ENCODE data around the gene YARS1. TPM values are rescaled to one million over a fixed set of nuclear protein-coding genes. Genes with fewer than 3 reads are reported as not detected.

Gene YARS1
- 10 to 100 TPM; 29.1 to 54.1 (median 46.0) TPM for total RNA-seq

DNA sequence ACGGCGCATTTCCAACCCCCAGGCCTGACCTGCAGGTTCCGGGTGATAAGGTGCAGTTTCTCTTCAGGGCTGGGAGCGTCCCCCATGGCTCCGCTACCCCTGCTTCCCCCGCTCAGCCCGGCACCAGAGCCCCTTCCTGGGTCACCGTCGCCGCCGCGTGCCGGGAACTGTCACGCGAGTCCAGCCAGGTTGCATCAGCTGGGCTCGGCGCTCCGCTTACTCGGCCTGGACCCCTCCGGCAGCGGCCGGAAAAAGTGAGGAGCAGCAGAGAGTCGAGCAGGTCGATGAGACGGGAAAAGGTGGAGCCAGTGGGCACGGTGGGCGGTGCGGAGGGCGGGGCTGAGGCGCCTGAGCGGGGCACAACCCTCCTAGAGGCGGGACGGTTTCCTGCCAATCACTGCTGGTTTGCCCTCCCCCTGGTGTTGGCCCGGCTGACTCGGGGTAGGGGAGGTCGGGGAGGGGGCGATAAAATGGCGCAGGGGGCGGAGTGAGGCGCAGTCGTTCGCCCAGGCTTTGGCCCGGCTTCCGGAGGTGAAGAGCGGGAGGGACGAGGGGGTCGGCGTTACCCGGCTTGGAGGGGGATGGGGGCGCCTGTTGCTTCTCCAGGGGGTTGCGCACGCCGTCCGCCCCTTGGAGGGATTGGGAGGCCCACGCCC is at the start of gene YARS1, which contains the start of gene S100PBP:
TSS of gene YARS1 (minus strand) at position 200 of the 656 bp plus-strand sequence. CDS start at position 86, 114 bp downstream.
TSS of gene S100PBP (plus strand) at position 495 of the 656 bp plus-strand sequence. CDS start 8,447 bp downstream, outside the sequence.
- Histone ChIP-seq H3K27me3 (no peaks in the 10 kb centered on the region), H3K27ac (peak within 1 kb of the TSS; percentile 85 to 97 (median 95)), H3K4me1 (peaks cover 0 to 79% (median 20%) of the 10 kb centered on the region in 3 donors), H3K4me3 (peak within 1 kb of the TSS; percentile 70 to 83), H3K9me3 (no peaks in the 10 kb centered on the region), H3K36me3 (no peaks in the 10 kb centered on the region)
- 0% methylated on average over 11 of the region's 55 CpGs; no CpG with 5 or more reads in 1 of the 2 donors for WGBS, 2 donors (ENCODE audit: low coverage in 1 of 2)
- ATAC-seq, result peak; percentile 97
- TF ChIP-seq POLR2A (IDR thresholded peaks at IDR 0.05) (peak; percentile 45), POLR2AphosphoS5 (IDR thresholded peaks at IDR 0.05) (peak; percentile 96), EP300 (IDR thresholded peaks at IDR 0.05) (no peak)
- TF ChIP-seq, protein P1, sequence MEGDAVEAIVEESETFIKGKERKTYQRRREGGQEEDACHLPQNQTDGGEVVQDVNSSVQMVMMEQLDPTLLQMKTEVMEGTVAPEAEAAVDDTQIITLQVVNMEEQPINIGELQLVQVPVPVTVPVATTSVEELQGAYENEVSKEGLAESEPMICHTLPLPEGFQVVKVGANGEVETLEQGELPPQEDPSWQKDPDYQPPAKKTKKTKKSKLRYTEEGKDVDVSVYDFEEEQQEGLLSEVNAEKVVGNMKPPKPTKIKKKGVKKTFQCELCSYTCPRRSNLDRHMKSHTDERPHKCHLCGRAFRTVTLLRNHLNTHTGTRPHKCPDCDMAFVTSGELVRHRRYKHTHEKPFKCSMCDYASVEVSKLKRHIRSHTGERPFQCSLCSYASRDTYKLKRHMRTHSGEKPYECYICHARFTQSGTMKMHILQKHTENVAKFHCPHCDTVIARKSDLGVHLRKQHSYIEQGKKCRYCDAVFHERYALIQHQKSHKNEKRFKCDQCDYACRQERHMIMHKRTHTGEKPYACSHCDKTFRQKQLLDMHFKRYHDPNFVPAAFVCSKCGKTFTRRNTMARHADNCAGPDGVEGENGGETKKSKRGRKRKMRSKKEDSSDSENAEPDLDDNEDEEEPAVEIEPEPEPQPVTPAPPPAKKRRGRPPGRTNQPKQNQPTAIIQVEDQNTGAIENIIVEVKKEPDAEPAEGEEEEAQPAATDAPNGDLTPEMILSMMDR (IDR thresholded peaks at IDR 0.05), result peak in 2 of 4 experiments; percentile 44 to 56

DNA sequence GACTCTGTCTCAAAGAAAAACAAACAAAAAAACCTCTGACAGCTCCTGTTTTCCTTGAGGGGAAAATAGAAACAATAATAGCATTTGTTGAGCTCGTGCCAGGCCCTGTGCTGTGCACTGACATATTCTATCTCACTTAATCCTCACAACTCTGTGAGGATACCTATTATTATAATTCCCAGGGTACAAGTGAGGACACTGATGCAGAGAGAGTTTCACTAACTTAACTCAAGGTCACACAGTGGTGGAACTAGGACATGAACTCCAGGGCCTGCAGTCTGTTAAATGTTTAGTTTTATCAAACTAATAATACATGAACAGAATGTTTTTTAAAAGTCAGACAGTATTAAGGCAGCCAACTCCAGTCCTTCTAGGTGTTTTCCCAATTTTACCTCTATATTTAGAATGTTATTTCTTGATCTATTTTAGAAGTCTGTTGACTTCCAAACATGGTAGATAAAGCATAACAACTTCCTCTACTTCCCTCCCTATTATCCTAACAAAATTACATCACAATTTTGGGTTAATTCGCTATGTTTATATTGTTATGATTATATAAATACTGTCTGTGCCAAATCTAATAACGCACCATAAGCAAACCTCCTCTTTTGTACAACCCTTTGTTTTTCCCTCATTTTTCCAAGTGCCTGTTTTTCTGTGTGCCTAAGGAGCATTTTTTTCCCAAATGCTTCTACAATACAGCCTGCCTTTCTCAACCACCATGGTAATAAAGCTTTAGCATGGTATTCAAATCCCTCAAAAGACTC is 48.7 kb upstream of the YARS1 start:
- peaks cover 0 to 42% of the 10 kb centered on the region in 2 donors for H3K36me3 ChIP-seq
- peaks cover 7% of the 10 kb centered on the region for H3K27me3 ChIP-seq
- peaks cover 4 to 65% (median 18%) of the 10 kb centered on the region in 3 donors for H3K4me1 ChIP-seq
- 23 to 44% methylated on average over 3 of the region's 3 CpGs for WGBS, 2 donors (ENCODE audit: low coverage in 1 of 2)
- no peaks in the 10 kb centered on the region for H3K9me3 ChIP-seq
- H3K4me3 ChIP-seq, result no peak overlapping the region
- peak overlapping the region; percentile 15 to 41 (median 32) for H3K27ac ChIP-seq
- no peak for TF ChIP-seq EP300 (IDR thresholded peaks at IDR 0.05)
- TF ChIP-seq, protein P1 (IDR thresholded peaks at IDR 0.05), result no peak
- no peak for TF ChIP-seq POLR2A (IDR thresholded peaks at IDR 0.05)
- TF ChIP-seq POLR2AphosphoS5 (IDR thresholded peaks at IDR 0.05), result no peak
- no peak for ATAC-seq

DNA sequence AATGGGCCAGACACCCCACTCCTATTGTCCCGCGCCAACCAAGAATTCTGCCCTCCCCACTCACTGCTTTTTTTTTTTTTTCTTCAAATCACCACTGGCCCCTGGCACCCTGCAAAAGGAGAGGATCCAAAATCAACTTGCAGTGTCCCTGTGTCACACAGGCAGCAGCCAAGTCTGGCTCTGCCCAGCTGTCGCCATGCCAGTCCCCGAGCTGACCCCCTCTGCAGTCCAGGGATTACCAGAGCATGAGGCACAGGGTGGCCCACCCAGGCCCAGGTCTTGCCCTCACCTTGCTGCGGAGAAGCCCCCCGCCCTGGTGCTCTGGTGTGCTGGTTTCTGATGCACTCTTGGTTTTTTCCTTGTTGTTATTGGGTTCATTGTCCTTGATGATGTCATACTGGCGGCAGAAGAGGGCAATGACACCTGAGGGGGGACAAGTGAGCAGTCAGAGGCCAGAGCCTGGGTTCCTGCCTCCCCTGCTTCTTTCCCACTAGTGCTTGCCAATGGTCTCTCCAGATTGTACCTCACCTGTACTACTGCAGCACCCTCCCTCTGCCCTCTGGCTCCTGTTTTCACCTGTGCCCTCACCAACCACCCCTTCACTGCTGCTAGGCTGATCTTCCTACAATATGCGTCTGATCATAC is 47.3 kb upstream of the YARS1 start:
- Histone ChIP-seq H3K27me3 (no peaks in the 10 kb centered on the region), H3K27ac (peak overlapping the region in 1 of 4 donors; percentile 41), H3K9me3 (no peaks in the 10 kb centered on the region), H3K4me1 (peaks cover 4 to 55% (median 10%) of the 10 kb centered on the region in 3 donors), H3K4me3 (no peak overlapping the region), H3K36me3 (peaks cover 0 to 44% of the 10 kb centered on the region in 2 donors)
- 79 to 100% methylated on average over 3 of the region's 8 CpGs for WGBS, 2 donors (ENCODE audit: low coverage in 1 of 2)
- no peak for ATAC-seq
- TF ChIP-seq POLR2A (IDR thresholded peaks at IDR 0.05), result no peak

DNA sequence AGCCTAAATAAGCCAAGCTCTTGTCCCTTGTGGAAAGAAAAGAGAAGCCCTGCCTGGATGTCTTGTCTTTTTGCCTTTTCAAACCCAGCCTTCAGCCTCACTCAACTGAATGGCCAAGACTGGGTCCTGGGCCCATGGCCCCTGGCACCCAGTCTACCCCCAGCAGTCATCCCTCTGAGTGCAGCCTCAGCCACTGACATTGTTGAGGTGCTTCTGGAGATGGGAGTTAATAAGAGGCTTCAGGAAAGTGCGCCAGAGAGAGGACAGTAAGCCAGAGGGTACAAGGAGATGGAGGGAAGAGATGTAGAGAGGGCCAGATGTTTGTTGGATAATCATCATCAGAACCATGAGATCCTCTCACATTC is 46.7 kb upstream of the YARS1 start:
- no peak for TF ChIP-seq EP300 (IDR thresholded peaks at IDR 0.05)
- no peak for TF ChIP-seq POLR2A (IDR thresholded peaks at IDR 0.05)
- TF ChIP-seq, protein P1 (IDR thresholded peaks at IDR 0.05), result no peak
- TF ChIP-seq POLR2AphosphoS5 (IDR thresholded peaks at IDR 0.05), result no peak
- Histone ChIP-seq H3K27ac (no peak overlapping the region), H3K4me1 (peaks cover 4 to 52% (median 10%) of the 10 kb centered on the region in 3 donors), H3K27me3 (no peaks in the 10 kb centered on the region), H3K36me3 (peaks cover 0 to 50% of the 10 kb centered on the region in 2 donors), H3K9me3 (no peaks in the 10 kb centered on the region), H3K4me3 (no peak overlapping the region)
- WGBS, 2 donors (ENCODE audit: low coverage in 1 of 2), result 100% methylated on average over 1 of the region's 1 CpG; no CpG with 5 or more reads in 1 of the 2 donors
- ATAC-seq, result no peak
